GM10847 (cell line): ENCODE results near the gene EEF1AKMT3.

Experiments
- POLR2A ChIP-seq: IDR thresholded peaks from 2 replicates; pipeline ENCODE4 v1.6.1; 2011; ENCODE audit not compliant: insufficient read length; ENCODE audit errors: extremely low read depth

Gene EEF1AKMT3

GRCh38 chr12:57772429-57773322 lies at the start of gene EEF1AKMT3:
TSS of gene EEF1AKMT3 (plus strand) at chr12:57772614. CDS start at chr12:57772725, 111 bp downstream.
- TF ChIP-seq POLR2A, result no peak

GRCh38 chr12:57722716-57723629 lies 49.4 kb upstream of the EEF1AKMT3 start:
- TF ChIP-seq POLR2A, result no peak

- TF ChIP-seq POLR2A, result no peak
Measured at GRCh38 chr12:57723630-57723962, 48.8 kb upstream of the EEF1AKMT3 start.

GRCh38 chr12:57724003-57724935 lies 48.1 kb upstream of the EEF1AKMT3 start:
- TF ChIP-seq POLR2A, result no peak

GRCh38 chr12:57724936-57725740 lies 47.3 kb upstream of the EEF1AKMT3 start:
- no peak for TF ChIP-seq POLR2A

GRCh38 chr12:57725851-57726150 lies 46.6 kb upstream of the EEF1AKMT3 start:
- no peak for TF ChIP-seq POLR2A

- no peak for TF ChIP-seq POLR2A
Measured at GRCh38 chr12:57726151-57726883, 46.1 kb upstream of the EEF1AKMT3 start.

GRCh38 chr12:57726884-57727757 lies 45.3 kb upstream of the EEF1AKMT3 start:
- no peak for TF ChIP-seq POLR2A

GRCh38 chr12:57727758-57728395 lies 44.5 kb upstream of the EEF1AKMT3 start:
- no peak for TF ChIP-seq POLR2A

- no peak for TF ChIP-seq POLR2A
Measured at GRCh38 chr12:57729321-57729844, 43.0 kb upstream of the EEF1AKMT3 start.

GRCh38 chr12:57730336-57731067 lies 41.9 kb upstream of the EEF1AKMT3 start:
- TF ChIP-seq POLR2A, result no peak

- TF ChIP-seq POLR2A, result no peak
Measured at GRCh38 chr12:57731411-57732080, 40.9 kb upstream of the EEF1AKMT3 start.
